HL-60 (cell line): Measurements from ENCODE around the gene EFNA2.

Source experiments
- DNase-seq, 2 experiments: peaks; one replicate each; pipeline ENCODE4 v3.0.0-alpha.2; 2010 to 2020; ENCODE audit warnings: low read depth in 1 of 2, low spot score in 1 of 2
- H3K27ac ChIP-seq: fragments of 250-450 bp; sonication (Bioruptor Pico); replicated peaks from 2 replicates; pipeline ENCODE4 v1.5.1; 2020; ENCODE audit warnings: mild to moderate bottlenecking, moderate library complexity
- H3K27me3 ChIP-seq: fragments of 250-450 bp; sonication (Bioruptor Pico); 2 replicates; pipeline ENCODE4 v1.5.1; 2021; ENCODE audit warnings: mild to moderate bottlenecking, moderate library complexity; ENCODE audit not compliant: insufficient read depth, poor library complexity, severe bottlenecking
- H3K4me3 ChIP-seq: replicated peaks from 2 replicates; pipeline ENCODE4 v1.5.1; 2011; ENCODE audit warnings: mild to moderate bottlenecking, control low read depth, low read length; ENCODE audit not compliant: insufficient read depth
- CTCF ChIP-seq: IDR thresholded peaks from one replicate; pipeline ENCODE4 v1.5.1; 2011; ENCODE audit warnings: low read length, control low read depth, inconsistent platforms; ENCODE audit not compliant: insufficient read depth
- GABPA ChIP-seq: IDR thresholded peaks from 2 replicates; pipeline ENCODE4 v1.6.1; 2012; ENCODE audit warnings: low read depth
- POLR2AphosphoS5 ChIP-seq: IDR thresholded peaks from 2 replicates; pipeline ENCODE4 v1.6.1; 2012; ENCODE audit warnings: low read depth
- REST ChIP-seq: IDR thresholded peaks from 2 replicates; pipeline ENCODE4 v1.6.1; 2012; ENCODE audit warnings: low read depth; ENCODE audit not compliant: insufficient replicate concordance
- SPI1 ChIP-seq: IDR thresholded peaks from 2 replicates; pipeline ENCODE4 v1.6.1; 2012; ENCODE audit warnings: low read depth, mild to moderate bottlenecking, borderline replicate concordance

EFNA2 gene

GRCh38 chr19:1272423-1273262 lies 13.0 kb upstream of the EFNA2 start:
- Histone ChIP-seq H3K27ac (peak overlapping the region; percentile 100), H3K4me3 (peak overlapping the region; percentile 49), H3K27me3 (no peaks in the 10 kb centered on the region)
- DNase-seq, result peak; percentile 45 to 79
- no peak for TF ChIP-seq REST
- TF ChIP-seq SPI1, result peak; percentile 90

GRCh38 chr19:1273263-1274041 lies 12.2 kb upstream of the EFNA2 start:
- peak; percentile 75 to 96 for DNase-seq
- Histone ChIP-seq H3K27ac (peak overlapping the region; percentile 100), H3K27me3 (no peaks in the 10 kb centered on the region), H3K4me3 (peak overlapping the region; percentile 61)
- peak; percentile 84 for TF ChIP-seq POLR2AphosphoS5
- TF ChIP-seq CTCF, result no peak
- TF ChIP-seq GABPA, result peak; percentile 60; the same call in 1 of the 2 replicates
- no peak for TF ChIP-seq REST
- TF ChIP-seq SPI1, result peak; percentile 6; the same call in 1 of the 2 replicates

GRCh38 chr19:1274081-1274851 lies 11.4 kb upstream of the EFNA2 start:
- DNase-seq, result peak in 1 of 2 experiments; percentile 58
- Histone ChIP-seq H3K4me3 (peak overlapping the region; percentile 61), H3K27ac (peak overlapping the region; percentile 100), H3K27me3 (no peaks in the 10 kb centered on the region)
- TF ChIP-seq GABPA (no peak), REST (no peak), SPI1 (no peak), POLR2AphosphoS5 (no peak), CTCF (no peak)
